HG03025 (cell line): ENCODE data around the gene ZC3H12C.

Source experiments
- ATAC-seq: cut with Tn5 transposase; IDR thresholded peaks from one replicate; pipeline ENCODE4 v1.9.1; 2021; ENCODE audit warnings: mild to moderate bottlenecking, moderate library complexity; ENCODE audit not compliant: unreplicated experiment, low FRiP score

Gene ZC3H12C

GRCh38 chr11:110076371-110076965, 16.7 kb upstream of the ZC3H12C start:
- no peak for ATAC-seq

GRCh38 chr11:110077346-110077745, 15.8 kb upstream of the ZC3H12C start:
- ATAC-seq, result no peak

DNA sequence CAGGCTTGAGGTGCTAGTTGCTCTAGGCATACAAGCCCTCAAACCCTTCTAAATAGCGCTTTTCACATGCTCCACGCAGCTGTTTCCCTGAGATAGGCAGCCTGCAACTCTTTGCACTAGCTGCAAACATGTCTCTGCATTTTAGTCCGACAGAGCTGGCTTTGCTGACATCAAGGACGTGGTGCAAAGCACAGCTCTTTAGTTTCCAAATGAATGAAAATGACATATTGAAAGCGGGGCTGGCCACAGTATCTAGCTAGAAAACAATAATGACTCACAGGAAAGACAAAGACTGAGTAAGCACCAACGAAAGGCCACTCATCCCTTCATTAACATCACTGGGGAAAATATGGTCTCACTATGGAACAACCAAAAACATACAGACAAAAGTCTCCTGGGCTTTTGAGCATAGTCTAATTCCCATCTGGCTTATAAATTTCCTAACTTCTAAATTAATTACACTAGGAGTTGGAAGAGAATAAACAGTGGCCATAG, 15.3 kb upstream of the ZC3H12C start:
- ATAC-seq, result peak; percentile 93

DNA sequence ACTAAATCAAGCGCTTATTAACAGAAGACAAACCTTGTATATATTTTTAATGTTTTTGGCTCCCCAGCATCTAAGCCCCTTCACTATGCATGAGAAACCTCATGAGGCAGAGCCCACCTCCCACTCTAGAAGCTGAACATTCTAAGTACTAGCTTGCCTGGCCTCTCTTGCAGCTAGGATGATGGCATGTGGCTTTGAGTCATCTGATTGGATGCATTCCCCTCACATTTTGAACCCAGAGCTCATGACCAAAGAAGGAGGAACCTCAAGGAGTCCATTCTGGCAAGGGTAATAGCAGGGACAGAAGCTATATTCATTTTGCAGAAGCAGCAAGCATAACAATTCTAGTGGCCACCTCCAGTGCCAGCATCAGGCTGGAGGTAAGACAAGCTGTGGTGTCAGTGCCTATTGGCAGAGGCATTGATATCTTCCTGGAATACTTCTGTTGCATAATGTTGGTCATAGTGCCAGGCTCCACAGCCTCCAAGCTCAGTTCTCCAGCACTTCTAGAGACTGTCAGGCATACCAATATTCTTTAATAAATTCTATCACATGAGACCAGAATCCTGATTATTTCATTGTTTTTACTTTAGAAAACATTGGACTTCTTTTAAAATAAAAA, 14.2 kb upstream of the ZC3H12C start:
- ATAC-seq, result no peak

GRCh38 chr11:110079726-110080125, 13.5 kb upstream of the ZC3H12C start:
- no peak for ATAC-seq

DNA sequence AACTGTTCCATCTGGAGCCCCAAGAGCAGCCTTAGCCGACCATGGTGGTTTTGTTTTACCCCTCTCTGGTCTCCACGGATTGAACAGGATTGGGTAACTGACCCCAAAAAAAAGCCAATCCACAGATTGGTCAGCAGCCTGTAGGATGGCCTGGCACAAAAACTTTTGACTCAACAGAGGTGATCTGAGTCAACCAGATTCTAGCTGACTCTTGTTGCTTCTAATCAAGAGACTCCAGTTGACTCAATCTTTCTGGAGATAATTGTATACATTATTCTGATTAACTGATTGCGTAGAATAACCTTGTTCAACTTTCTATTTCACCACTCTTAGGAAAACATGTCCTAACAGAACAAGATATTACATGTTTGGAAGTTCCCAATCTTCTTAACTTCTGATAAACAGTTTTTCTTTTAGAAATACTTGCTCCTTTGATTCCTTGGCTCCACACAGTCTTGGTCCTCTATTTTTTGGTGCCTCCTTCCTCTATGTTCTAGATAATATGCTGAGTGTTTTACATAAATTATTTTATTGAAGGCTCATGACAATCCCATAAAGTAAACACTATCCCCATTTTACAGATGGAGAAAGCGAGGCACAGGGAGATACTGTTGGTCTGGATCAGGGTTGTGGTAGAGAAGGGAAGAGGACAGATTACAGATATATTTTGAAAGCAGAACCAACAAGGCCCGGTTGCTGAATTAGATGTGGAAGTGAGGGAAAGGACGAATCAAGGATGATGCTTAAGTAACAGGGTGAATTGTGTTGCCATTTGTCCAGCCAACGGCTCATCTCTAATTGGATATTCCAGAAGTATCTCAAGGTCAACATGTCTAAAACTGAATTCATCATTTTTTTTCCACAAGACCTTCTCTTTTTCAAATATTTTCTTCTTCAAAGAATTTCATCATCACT, 11.5 kb upstream of the ZC3H12C start:
- ATAC-seq, result no peak

- no peak for ATAC-seq
Measured at GRCh38 chr11:110082899-110083298, 10.3 kb upstream of the ZC3H12C start.

GRCh38 chr11:110085255-110085838, 7.8 kb upstream of the ZC3H12C start:
- no peak for ATAC-seq

- no peak for ATAC-seq
Measured at GRCh38 chr11:110086892-110087309, 6.3 kb upstream of the ZC3H12C start.

DNA sequence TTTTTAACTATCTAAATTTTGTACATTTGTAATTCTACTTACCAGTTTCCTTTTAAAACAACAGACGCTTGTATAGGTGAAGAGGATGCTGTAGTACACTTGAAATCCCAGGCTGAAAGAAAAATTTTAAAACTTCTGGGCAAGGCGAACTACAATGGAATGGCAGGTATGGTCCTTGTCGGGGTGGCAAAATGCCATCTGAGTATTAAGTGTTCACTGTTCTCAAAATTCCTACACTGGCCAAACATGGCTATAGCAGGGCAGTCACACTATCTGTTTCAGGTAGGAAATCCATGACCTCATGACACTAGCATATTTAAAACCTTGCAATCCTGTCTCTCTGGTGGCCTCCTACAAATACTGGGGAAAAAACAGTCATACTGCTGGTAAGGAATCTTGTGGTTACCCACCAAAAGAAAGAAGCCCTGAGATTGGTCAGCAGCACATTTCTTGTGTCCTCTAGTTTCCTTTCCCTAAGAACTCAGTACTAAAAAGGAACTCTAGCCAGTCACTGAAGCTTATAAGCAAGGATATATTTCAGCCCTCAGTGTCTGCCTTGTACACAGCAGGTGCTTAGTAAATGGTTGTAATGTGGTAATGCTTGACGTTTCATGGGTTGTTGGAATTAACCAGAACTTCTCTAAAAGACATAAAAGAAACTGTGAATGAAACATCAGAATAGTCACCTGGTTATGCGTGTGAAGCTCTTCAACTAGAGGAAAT, 5.2 kb upstream of the ZC3H12C start:
- ATAC-seq, result no peak

- no peak for ATAC-seq
Measured at GRCh38 chr11:110088535-110089344, 4.5 kb upstream of the ZC3H12C start.

- peak; percentile 29 for ATAC-seq
Measured at GRCh38 chr11:110089617-110090282, 3.4 kb upstream of the ZC3H12C start.

DNA sequence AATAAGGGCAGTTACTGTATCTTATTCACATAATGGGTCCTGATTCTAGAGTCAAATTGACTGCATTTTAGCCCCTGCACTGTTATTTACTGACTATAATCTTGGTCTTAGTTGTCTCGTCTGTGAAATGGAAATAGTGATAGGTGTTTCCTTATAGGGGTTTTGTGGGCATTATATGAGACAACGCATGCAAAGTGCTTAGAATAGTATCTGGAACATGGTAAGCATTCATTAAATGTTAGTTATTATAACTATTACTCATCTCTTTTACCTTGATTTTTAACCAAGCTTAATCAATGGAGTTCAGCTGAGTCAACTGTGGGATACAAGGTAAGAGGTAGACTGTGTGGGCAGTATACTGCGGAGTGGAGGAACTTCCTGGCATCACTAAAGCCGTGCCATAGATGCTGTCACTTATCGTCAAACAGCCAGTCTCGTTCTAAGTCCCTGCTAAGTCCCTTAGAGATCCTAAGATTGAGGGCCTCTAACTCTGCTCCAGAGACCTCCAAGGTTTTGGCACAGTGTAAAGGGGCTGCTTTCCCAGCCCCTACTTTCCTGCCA, 2.6 kb upstream of the ZC3H12C start:
- no peak for ATAC-seq

GRCh38 chr11:110092111-110092514, 1.1 kb upstream of the ZC3H12C start:
- no peak for ATAC-seq

DNA sequence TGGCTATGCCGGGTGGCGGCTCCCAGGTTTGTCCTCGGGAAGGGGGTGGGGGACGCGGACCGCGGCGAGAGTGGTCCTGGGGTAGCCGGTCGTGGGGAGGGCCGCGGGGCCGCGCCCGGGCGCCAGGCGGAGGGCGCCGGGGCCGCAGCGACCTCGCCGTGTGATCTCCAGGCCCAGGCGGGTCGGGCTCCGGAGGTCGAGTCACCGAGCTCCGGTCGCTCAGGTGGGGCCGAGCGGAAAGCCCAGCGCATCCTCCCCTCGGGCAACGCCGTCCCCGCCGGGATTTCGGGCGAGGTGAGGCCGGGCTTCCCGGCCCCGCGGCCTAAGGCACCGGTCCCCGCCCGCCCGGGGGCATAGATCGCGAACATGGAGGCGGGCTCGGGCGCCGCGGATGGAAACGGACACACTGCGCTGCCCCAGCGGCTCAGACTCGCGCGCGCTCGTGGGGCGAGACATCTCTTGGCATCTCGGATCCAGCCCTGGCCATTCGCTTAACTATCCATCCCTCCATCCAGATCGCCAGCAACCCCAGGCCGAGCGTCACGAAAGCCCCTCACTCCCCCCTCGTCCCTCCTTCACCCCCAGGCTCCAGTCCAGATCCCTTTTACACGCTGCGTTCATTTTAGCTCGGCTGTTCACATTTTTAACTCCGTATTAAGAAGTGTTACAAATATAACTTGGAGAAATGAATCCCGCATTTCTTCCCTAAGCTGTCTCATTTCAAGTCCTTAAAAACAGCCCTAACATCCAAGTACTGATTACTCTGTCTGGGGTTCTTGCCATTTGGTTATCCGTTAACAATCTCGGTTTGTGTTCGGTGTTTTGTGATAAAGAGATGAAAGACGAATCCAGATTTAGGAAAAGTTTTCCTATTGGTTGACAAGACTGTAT, 460 bp downstream of the ZC3H12C start:
- peak; percentile 34 for ATAC-seq

DNA sequence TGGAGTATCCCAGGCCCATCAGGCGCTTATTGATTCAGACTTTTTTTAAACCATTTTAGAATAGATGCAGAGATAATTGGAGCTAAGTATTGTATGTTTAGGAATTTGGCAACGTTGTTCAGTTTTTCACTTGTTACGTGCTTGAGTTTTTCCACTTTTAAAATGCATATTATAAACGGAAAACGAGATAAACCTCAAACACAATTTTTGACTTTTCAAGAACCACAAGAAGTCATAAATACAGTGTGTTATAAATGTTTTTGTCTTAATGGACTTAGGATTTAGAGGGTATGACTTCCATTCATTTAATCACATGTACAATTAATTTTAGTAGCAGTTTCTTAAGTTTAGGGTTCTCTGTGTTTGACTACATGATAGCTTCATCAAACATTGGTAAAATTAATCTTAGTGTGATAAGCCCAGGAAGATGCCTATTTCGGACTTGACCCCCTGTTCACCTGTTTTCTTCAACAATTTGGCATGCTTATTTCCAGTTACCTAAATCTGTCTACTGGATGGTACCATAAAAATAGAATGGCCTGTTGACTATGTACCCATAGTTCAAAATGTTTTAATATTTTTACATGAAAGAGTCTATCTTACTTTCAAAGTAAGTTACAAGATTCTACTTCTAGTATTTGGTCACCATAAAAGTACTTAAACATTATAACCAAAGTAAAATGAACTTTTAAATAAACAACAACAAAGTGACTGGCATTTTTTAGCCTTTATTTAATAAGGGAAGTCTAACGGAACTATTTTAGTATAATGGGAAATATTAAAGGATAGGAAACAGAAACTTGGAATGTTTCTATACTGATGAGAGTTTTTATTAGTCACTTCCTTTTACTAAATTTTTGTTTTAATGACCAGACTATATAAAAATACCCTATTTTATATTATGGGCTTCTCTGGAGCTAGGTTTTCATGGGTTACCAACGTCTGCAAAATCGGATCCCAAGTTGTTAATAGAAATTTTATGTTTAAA, 1.4 kb downstream of the ZC3H12C start:
- no peak for ATAC-seq
